ENCODE measurements around the gene POLR2H.

- TF ChIP-seq CTCF (IDR thresholded peaks at IDR 0.05): no peak
- TF ChIP-seq POLR2A (IDR thresholded peaks at IDR 0.05): no peak
These were observed 480 bp upstream of the POLR2H start for GRCh38 chr3:184360929-184361531.
